NT2/D1 (cell line): ENCODE measurements around the gene GIPC2.
A peak's percentile ranks its signal among the peaks of the same experiment; 100 is the strongest.
"Not testable (repeated sequence)": the region's sequence is repeated elsewhere in the genome, so short reads cannot be mapped to it uniquely, and the experiment has no call there.

Source experiments
- DNase-seq: peaks from one replicate; pipeline ENCODE4 v3.0.0-alpha.2; 2011; ENCODE audit warnings: low read depth, low spot score
- H3K27me3 ChIP-seq: 2 replicates; pipeline ENCODE4 v1.6.0; 2011; ENCODE audit warnings: mild to moderate bottlenecking; ENCODE audit not compliant: insufficient read length, insufficient read depth
- H3K36me3 ChIP-seq: 2 replicates; pipeline ENCODE4 v1.6.1; 2011; ENCODE audit warnings: mild to moderate bottlenecking, low read length, mixed read lengths; ENCODE audit not compliant: insufficient read depth, insufficient read length
- H3K4me1 ChIP-seq: 2 replicates; pipeline ENCODE4 v1.5.1; 2011; ENCODE audit not compliant: insufficient read depth, insufficient read length
- H3K4me3 ChIP-seq: 2 replicates; pipeline ENCODE4 v1.5.1; 2011; ENCODE audit warnings: low read depth; ENCODE audit not compliant: insufficient read length
- H3K9ac ChIP-seq: 2 replicates; pipeline ENCODE4 v1.6.0; 2011; ENCODE audit warnings: low read depth; ENCODE audit not compliant: insufficient read length
- H3K9me3 ChIP-seq: 2 replicates; pipeline ENCODE4 v1.5.1; 2011; ENCODE audit warnings: mild to moderate bottlenecking, low read length; ENCODE audit not compliant: insufficient read depth
- SUZ12 ChIP-seq: IDR thresholded peaks from 2 replicates; pipeline ENCODE4 v1.6.1; 2011; ENCODE audit not compliant: insufficient read length, insufficient read depth; ENCODE audit errors: extremely low read depth
- YY1 ChIP-seq: IDR thresholded peaks from 2 replicates; pipeline ENCODE4 v1.6.1; 2011; ENCODE audit not compliant: insufficient read length, insufficient read depth
- ZNF274 ChIP-seq: IDR thresholded peaks from 2 replicates; pipeline ENCODE4 v1.6.1; 2011; ENCODE audit warnings: mild to moderate bottlenecking, low read depth, low read length

Gene GIPC2, protein sequence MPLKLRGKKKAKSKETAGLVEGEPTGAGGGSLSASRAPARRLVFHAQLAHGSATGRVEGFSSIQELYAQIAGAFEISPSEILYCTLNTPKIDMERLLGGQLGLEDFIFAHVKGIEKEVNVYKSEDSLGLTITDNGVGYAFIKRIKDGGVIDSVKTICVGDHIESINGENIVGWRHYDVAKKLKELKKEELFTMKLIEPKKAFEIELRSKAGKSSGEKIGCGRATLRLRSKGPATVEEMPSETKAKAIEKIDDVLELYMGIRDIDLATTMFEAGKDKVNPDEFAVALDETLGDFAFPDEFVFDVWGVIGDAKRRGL

GRCh38 chr1:78045926-78046778 lies at the start of gene GIPC2:
Gene GIPC2, plus strand, starts transcription at chr1:78045966. Its CDS starts 129 bp downstream, at chr1:78046095.
- peak within 1 kb of the TSS; percentile 72 for H3K4me3 ChIP-seq
- H3K4me1 ChIP-seq = no peaks in the 10 kb centered on the region
- H3K9ac ChIP-seq = peak within 1 kb of the TSS; percentile 88
- peak; percentile 48 for DNase-seq
- H3K9me3 ChIP-seq = no peaks in the 10 kb centered on the region
- TF ChIP-seq YY1 (no peak), SUZ12 (peak; percentile 85), ZNF274 (no peak)
- no peaks in the 10 kb centered on the region for H3K36me3 ChIP-seq
- H3K27me3 ChIP-seq = peaks cover 60% of the 10 kb centered on the region

GRCh38 chr1:77996734-77997133 lies 49.0 kb upstream of the GIPC2 start:
- DNase-seq = no peak
- Histone ChIP-seq H3K9me3 (no peaks in the 10 kb centered on the region), H3K36me3 (peaks cover 40% of the 10 kb centered on the region), H3K27me3 (no peaks in the 10 kb centered on the region), H3K4me3 (no peak overlapping the region), H3K9ac (no peak overlapping the region), H3K4me1 (no peaks in the 10 kb centered on the region)
- TF ChIP-seq YY1 = no peak
- TF ChIP-seq SUZ12 = no peak
- TF ChIP-seq ZNF274 = no peak

DNA sequence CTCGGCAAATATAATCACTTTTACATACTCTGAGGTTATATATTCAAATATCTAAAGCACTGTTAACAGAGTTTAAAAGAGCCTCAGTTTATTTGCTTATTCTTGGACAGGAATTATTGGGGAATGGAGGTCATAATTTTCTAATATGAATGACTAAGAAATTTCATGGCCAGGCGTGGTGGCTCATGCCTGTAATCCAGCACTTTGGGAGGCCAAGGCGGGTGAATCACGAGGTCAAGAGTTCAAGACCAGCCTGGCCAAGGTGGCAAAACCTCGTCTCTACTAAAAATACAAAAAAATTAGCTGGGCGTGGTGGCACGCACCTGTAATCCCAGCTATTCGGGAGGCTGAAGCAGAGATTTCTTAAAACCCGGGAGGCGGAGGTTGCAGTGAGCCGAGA lies 45.2 kb upstream of the GIPC2 start:
- H3K9ac ChIP-seq, H3K4me1 ChIP-seq, H3K9me3 ChIP-seq, H3K27me3 ChIP-seq, DNase-seq, H3K4me3 ChIP-seq: not testable (repeated sequence)
- H3K36me3 ChIP-seq = peaks cover 12% of the 10 kb centered on the region

DNA sequence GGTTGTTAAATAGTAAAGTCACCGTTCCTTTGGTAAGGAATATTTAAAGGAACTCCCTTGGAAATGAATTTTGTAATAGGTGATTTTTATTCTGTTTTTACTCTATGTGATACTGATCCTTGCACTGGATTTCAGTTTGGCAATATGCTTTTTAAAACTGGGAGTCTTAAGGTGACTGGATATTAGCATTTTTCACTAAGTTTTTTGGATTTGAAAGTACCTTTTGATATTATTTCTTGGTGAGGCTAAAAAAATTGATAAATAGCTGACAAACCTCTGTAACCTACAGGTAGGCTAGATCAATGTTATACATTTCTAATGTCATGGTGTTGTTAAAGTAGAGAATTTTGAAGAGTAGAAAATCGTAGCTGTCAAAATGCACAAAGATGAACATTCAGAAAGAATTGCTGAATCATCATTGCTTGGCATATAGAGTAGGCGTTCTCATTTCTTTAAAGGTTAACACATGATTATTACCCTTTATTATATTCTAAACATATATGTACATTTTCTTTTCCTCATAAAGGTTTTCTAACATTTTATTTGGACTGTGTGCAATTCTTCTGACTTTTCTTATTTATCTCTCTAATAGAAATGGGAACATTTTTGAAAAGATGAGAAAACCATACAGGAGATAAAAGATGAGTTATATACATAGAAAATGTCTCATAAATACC lies 42.6 kb upstream of the GIPC2 start:
- no peak for TF ChIP-seq YY1
- no peak for TF ChIP-seq ZNF274
- no peak for TF ChIP-seq SUZ12
- H3K9me3 ChIP-seq = no peaks in the 10 kb centered on the region
- H3K9ac ChIP-seq = no peak overlapping the region
- no peaks in the 10 kb centered on the region for H3K4me1 ChIP-seq
- no peak overlapping the region for H3K4me3 ChIP-seq
- no peaks in the 10 kb centered on the region for H3K36me3 ChIP-seq
- DNase-seq = no peak
- H3K27me3 ChIP-seq = no peaks in the 10 kb centered on the region

GRCh38 chr1:78003882-78004718 lies 41.7 kb upstream of the GIPC2 start:
- Histone ChIP-seq H3K36me3 (no peaks in the 10 kb centered on the region), H3K4me1 (no peaks in the 10 kb centered on the region), H3K9me3 (no peaks in the 10 kb centered on the region), H3K4me3 (peak overlapping the region; percentile 38), H3K27me3 (no peaks in the 10 kb centered on the region), H3K9ac (peak overlapping the region; percentile 6)
- TF ChIP-seq YY1 = no peak
- TF ChIP-seq ZNF274 = no peak
- no peak for TF ChIP-seq SUZ12
- peak; percentile 51 for DNase-seq

DNA sequence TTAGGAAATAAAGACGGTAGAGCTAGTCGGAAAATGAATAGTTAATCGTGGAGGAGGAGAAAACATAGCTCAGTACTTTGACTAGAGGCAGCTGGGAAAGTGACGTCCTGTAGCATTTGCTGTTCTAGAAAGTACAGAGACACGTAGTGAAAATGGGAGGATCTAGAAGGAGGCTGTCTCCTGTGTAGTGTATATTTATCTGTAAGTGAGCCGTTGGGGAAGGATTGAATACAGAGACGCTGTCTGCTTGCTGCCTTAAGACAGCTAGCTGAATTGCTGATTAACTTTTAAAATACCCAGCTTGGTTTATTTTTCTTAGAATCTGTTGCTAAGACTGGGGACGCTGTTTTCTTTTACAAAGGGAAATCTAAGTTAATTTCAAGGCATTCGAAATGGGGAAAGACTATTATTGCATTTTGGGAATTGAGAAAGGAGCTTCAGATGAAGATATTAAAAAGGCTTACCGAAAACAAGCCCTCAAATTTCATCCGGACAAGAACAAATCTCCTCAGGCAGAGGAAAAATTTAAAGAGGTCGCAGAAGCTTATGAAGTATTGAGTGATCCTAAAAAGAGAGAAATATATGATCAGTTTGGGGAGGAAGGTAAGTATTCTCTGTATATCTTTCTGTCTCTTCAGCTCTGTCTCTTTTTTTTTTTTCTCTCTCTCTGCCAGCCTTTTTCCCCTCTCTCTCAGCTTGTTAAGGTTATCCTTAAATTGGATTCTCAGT lies 40.9 kb upstream of the GIPC2 start, which contains the start of gene DNAJB4:
TSS of gene DNAJB4 (plus strand) at position 221 of the 729 bp plus-strand sequence. CDS start at position 393, 172 bp downstream.
- Histone ChIP-seq H3K4me1 (no peaks in the 10 kb centered on the region), H3K27me3 (no peaks in the 10 kb centered on the region), H3K36me3 (no peaks in the 10 kb centered on the region), H3K9me3 (no peaks in the 10 kb centered on the region), H3K4me3 (peak within 1 kb of the TSS; percentile 38), H3K9ac (peak within 1 kb of the TSS; percentile 6)
- TF ChIP-seq YY1 (no peak), ZNF274 (no peak), SUZ12 (no peak)
- peak; percentile 70 for DNase-seq
